ENCODE measurements around the gene SCAI. TPM values are rescaled to one million over a fixed set of nuclear protein-coding genes. Genes with fewer than 3 reads are reported as not detected.

Gene SCAI
- total and polyA plus RNA-seq, 9 donors, result 3.1 to 13.3 (median 9.2) TPM

DNA sequence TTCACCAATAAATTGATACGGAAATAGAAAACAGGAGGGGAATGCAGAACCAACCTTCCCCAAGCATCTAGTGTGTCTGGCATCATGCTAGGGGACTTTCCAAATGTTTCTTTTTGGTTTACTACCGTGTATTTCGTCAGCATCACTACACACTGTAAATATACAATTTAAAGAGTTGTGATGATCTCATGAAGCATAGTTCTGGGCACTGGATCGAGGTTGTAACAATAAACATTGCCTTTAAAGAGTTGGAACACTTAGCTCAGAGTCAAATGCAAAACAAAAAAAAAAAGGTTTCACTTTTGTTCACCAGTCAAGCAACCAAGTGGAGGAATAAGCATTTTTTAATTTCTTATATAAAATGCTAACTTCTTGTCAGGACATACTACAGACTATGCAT is 2.9 kb upstream of the SCAI start:
- no peak overlapping the region for H3K27ac ChIP-seq
- no peak for TF ChIP-seq EP300 (IDR thresholded peaks at IDR 0.05)
- TF ChIP-seq, protein P1, sequence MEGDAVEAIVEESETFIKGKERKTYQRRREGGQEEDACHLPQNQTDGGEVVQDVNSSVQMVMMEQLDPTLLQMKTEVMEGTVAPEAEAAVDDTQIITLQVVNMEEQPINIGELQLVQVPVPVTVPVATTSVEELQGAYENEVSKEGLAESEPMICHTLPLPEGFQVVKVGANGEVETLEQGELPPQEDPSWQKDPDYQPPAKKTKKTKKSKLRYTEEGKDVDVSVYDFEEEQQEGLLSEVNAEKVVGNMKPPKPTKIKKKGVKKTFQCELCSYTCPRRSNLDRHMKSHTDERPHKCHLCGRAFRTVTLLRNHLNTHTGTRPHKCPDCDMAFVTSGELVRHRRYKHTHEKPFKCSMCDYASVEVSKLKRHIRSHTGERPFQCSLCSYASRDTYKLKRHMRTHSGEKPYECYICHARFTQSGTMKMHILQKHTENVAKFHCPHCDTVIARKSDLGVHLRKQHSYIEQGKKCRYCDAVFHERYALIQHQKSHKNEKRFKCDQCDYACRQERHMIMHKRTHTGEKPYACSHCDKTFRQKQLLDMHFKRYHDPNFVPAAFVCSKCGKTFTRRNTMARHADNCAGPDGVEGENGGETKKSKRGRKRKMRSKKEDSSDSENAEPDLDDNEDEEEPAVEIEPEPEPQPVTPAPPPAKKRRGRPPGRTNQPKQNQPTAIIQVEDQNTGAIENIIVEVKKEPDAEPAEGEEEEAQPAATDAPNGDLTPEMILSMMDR (IDR thresholded peaks at IDR 0.05), result no peak
- TF ChIP-seq POLR2A (IDR thresholded peaks at IDR 0.05), result no peak
- H3K9me3 ChIP-seq, result no peaks in the 10 kb centered on the region
- no peaks in the 10 kb centered on the region for H3K36me3 ChIP-seq
- H3K4me3 ChIP-seq, result no peak overlapping the region
- no peak for DNase-seq
- WGBS, 3 donors, result 19 to 38% (median 24%) methylated on average over 4 of the region's 4 CpGs
- intact Hi-C loops (cut with DNase I), result loop anchor here in 2 of 4 donors (10.0 kb wide), 2 partner anchors 281 to 371 kb away; partner anchors contain the start of genes ARPC5L (in 1 of the 2), NR6A1 (in 1 of the 2), OLFML2A (in 1 of the 2) and RPL35 (in 1 of the 2)
- H3K4me1 ChIP-seq (ENCODE audit: insufficient read depth), result no peaks in the 10 kb centered on the region
- H3K27me3 ChIP-seq, result no peaks in the 10 kb centered on the region

DNA sequence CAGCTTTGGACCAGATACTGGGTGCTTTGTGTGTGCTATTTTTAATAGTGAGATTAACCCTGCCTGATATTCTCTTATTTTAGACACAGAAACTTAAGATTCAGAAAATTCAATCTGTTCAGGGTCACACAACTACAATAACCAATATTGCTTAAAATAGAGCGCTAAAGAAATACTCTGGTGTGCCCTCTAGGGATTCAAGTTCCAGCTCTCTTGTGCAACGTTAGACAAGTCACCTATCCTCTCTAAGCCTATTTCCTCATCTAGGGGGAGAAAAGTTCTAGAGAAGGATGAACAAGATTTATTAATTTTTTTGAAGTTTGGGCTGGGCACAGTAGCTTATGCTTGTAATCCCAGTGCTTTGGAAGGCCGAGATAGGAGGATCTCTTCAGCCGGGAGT is 2.1 kb upstream of the SCAI start:
- Histone ChIP-seq H3K27ac (no peak overlapping the region), H3K4me1 (ENCODE audit: insufficient read depth) (no peaks in the 10 kb centered on the region), H3K4me3 (no peak overlapping the region), H3K36me3 (no peaks in the 10 kb centered on the region), H3K27me3 (no peaks in the 10 kb centered on the region), H3K9me3 (no peaks in the 10 kb centered on the region)
- intact Hi-C loops (cut with DNase I), result loop anchor here in 2 of 4 donors (10.0 kb wide), 2 partner anchors 281 to 371 kb away; partner anchors contain the start of genes ARPC5L (in 1 of the 2), NR6A1 (in 1 of the 2), OLFML2A (in 1 of the 2) and RPL35 (in 1 of the 2)
- DNase-seq, result no peak
- TF ChIP-seq, protein P1 (IDR thresholded peaks at IDR 0.05), result no peak
- no peak for TF ChIP-seq EP300 (IDR thresholded peaks at IDR 0.05)
- TF ChIP-seq POLR2A (IDR thresholded peaks at IDR 0.05), result no peak
- 65 to 69% (median 69%) methylated on average over 4 of the region's 4 CpGs for WGBS, 3 donors

DNA sequence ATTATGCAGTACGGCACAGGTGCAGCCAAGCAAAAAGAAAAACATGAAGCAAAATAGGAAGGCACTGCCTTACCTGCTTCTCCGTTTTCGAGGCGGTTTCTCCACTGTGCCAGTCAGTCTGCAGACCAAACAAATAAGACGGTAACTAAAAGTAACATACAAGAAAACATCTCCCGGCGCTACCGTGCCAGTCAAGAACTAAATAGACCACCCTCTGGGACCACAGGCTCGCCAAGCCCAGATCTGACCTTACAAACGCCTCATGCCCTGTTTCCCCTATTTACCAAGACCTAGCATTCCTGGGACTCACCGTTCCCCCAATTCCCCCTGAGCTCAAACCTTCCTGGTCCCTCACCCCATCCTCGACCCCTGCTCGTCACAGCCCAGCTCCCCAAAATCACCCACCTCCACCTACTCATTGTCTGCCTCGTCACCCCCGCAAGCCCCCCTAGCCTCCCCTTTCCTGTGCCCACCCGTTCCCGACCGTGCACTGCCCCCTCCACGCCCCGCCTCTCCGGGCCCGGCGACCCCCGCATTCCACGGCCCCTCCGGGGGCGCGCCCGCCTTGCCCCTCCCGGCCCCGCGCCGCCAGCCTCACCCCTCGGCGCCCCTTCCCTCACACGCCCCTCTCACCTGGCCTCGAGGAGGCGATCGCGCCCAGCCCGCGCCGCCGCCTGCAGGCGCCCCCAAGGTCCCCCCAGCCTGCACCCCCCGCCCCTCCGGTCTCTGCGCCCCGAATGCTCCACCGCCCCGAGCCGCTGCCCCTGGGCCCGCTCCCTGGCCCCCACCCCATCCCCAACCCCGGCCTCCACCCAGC is 560 bp downstream of the SCAI start:
- intact Hi-C loops (cut with DNase I), result loop anchor here in 3 of 4 donors (5.0 to 10.0 kb wide), 4 partner anchors 200 to 370 kb away; partner anchors contain the start of genes NR6A1 (in 2 of the 3), ARPC5L (in 1 of the 3), GOLGA1 (in 1 of the 3) and OLFML2A (in 1 of the 3)
- peak in 1 of 5 donors; percentile 21 for DNase-seq

DNA sequence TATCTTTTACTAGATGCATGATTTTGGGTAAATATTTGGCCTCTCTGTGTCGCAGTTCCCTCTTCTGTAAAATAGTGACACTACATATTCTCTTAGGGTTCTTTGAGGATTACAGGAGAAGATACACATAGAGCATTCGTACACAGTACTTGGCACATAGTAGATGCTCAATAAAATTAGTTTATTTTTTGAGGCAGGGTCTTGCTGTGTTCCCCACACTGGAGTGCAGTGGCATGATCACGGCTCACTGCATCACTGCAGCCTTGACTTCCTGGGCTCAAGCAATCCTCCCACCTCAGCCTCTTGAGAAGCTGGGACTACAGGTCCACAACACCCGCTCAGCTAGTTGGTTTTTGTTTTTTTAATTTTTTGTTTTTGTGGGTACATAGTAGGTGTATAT is 1.6 kb downstream of the SCAI start:
- intact Hi-C loops (cut with DNase I), result loop anchor here in 3 of 4 donors (5.0 to 10.0 kb wide), 4 partner anchors 199 to 369 kb away; partner anchors contain the start of genes NR6A1 (in 2 of the 3), ARPC5L (in 1 of the 3), GOLGA1 (in 1 of the 3) and OLFML2A (in 1 of the 3)
- DNase-seq, result no peak
- Histone ChIP-seq H3K9me3 (no peaks in the 10 kb centered on the region), H3K27ac (no peak overlapping the region), H3K36me3 (no peaks in the 10 kb centered on the region), H3K4me1 (ENCODE audit: insufficient read depth) (no peaks in the 10 kb centered on the region), H3K27me3 (no peaks in the 10 kb centered on the region), H3K4me3 (no peak overlapping the region)
- no peak for TF ChIP-seq POLR2A (IDR thresholded peaks at IDR 0.05)
- TF ChIP-seq, protein P1 (IDR thresholded peaks at IDR 0.05), result no peak
- TF ChIP-seq EP300 (IDR thresholded peaks at IDR 0.05), result no peak
- WGBS, 3 donors, result 85 to 95% (median 95%) methylated on average over 4 of the region's 4 CpGs

More for the DNA sequence above, 560 bp downstream of the SCAI start:
- no peaks in the 10 kb centered on the region for H3K27me3 ChIP-seq
- peak overlapping the region in 1 of 2 donors; percentile 53 for H3K27ac ChIP-seq
- H3K36me3 ChIP-seq, result no peaks in the 10 kb centered on the region
- H3K4me1 ChIP-seq (ENCODE audit: insufficient read depth), result no peaks in the 10 kb centered on the region
- peak overlapping the region; percentile 50 for H3K4me3 ChIP-seq
- no peaks in the 10 kb centered on the region for H3K9me3 ChIP-seq
- TF ChIP-seq EP300 (IDR thresholded peaks at IDR 0.05), result no peak
- TF ChIP-seq, protein P1 (IDR thresholded peaks at IDR 0.05), result no peak
- TF ChIP-seq POLR2A (IDR thresholded peaks at IDR 0.05), result no peak
- 2 to 4% (median 3%) methylated on average over 22 to 54 of the region's 54 CpGs for WGBS, 3 donors

Data from ovary (tissue), 9 donors.